ENCODE results near the gene DCUN1D3. TPM values are rescaled to one million over a fixed set of nuclear protein-coding genes. Genes with fewer than 3 reads are reported as not detected.
A peak's percentile ranks its signal among the peaks of the same experiment; 100 is the strongest.

The DCUN1D3 gene
- total and polyA plus RNA-seq, 2 experiments from 2014 or later = 15.0 to 40.3 TPM

- H3K27me3 ChIP-seq = no peaks in the 10 kb centered on the region
- peak overlapping the region; percentile 30 for H3K4me2 ChIP-seq
- H3K4me3 ChIP-seq = no peak overlapping the region
- peak overlapping the region; percentile 73 for H3K27ac ChIP-seq
- no peaks in the 10 kb centered on the region for H3K9me2 ChIP-seq (replicated peaks; ENCODE audit: insufficient read depth)
- H3K4me1 ChIP-seq (ENCODE audit: insufficient read depth) = peaks cover 50% of the 10 kb centered on the region
- H3K79me2 ChIP-seq = peaks cover 60% of the 10 kb centered on the region
- H3K9me3 ChIP-seq (ENCODE audit: low read depth) = no peaks in the 10 kb centered on the region
- peaks cover 4% of the 10 kb centered on the region for H4K20me1 ChIP-seq (ENCODE audit: insufficient read depth, poor library complexity, severe bottlenecking)
- H3K36me3 ChIP-seq (replicated peaks; ENCODE audit: insufficient read depth, low read depth) = no peaks in the 10 kb centered on the region
- TF ChIP-seq EZH2 (IDR thresholded peaks at IDR 0.05; ENCODE audit: borderline replicate concordance) = no peak
- TF ChIP-seq CTCF (IDR thresholded peaks at IDR 0.05; ENCODE audit: poor library complexity) = no peak
- TF ChIP-seq EZH2phosphoT487 (IDR thresholded peaks at IDR 0.05; ENCODE audit: low read depth, severe bottlenecking, unreplicated experiment) = no peak
- WGBS (ENCODE audit: low lambda C conversion rate, missing lambda C conversion rate) = 44% methylated on average over 3 of the region's 3 CpGs
- no peak overlapping the region for H2AFZ ChIP-seq
- no peak for DNase-seq (ENCODE audit: low spot score)
Observed at GRCh38 chr16:20904507-20905081, 4.4 kb upstream of the DCUN1D3 start.

GRCh38 chr16:20903899-20904506 is 3.8 kb upstream of the DCUN1D3 start:
- DNase-seq (ENCODE audit: low spot score) = no peak
- Histone ChIP-seq H3K36me3 (replicated peaks; ENCODE audit: insufficient read depth, low read depth) (no peaks in the 10 kb centered on the region), H4K20me1 (ENCODE audit: insufficient read depth, poor library complexity, severe bottlenecking) (peaks cover 4% of the 10 kb centered on the region), H3K9me2 (replicated peaks; ENCODE audit: insufficient read depth) (no peaks in the 10 kb centered on the region), H3K4me3 (no peak overlapping the region), H3K9me3 (ENCODE audit: low read depth) (no peaks in the 10 kb centered on the region), H3K79me2 (peaks cover 65% of the 10 kb centered on the region), H3K4me2 (no peak overlapping the region), H2AFZ (no peak overlapping the region), H3K4me1 (ENCODE audit: insufficient read depth) (peaks cover 50% of the 10 kb centered on the region), H3K27me3 (no peaks in the 10 kb centered on the region), H3K27ac (peak overlapping the region; percentile 73)
- 69% methylated on average over 5 of the region's 5 CpGs for WGBS (ENCODE audit: low lambda C conversion rate, missing lambda C conversion rate)
- TF ChIP-seq CTCF (IDR thresholded peaks at IDR 0.05; ENCODE audit: poor library complexity) (no peak), EZH2 (IDR thresholded peaks at IDR 0.05; ENCODE audit: borderline replicate concordance) (no peak), EZH2phosphoT487 (IDR thresholded peaks at IDR 0.05; ENCODE audit: low read depth, severe bottlenecking, unreplicated experiment) (no peak)

GRCh38 chr16:20903116-20903898 is 3.1 kb upstream of the DCUN1D3 start:
- Histone ChIP-seq H3K79me2 (peaks cover 69% of the 10 kb centered on the region), H3K4me3 (no peak overlapping the region), H3K4me2 (no peak overlapping the region), H3K9me2 (replicated peaks; ENCODE audit: insufficient read depth) (no peaks in the 10 kb centered on the region), H3K27me3 (no peaks in the 10 kb centered on the region), H3K4me1 (ENCODE audit: insufficient read depth) (peaks cover 57% of the 10 kb centered on the region), H3K27ac (peak overlapping the region; percentile 99), H3K36me3 (replicated peaks; ENCODE audit: insufficient read depth, low read depth) (no peaks in the 10 kb centered on the region), H2AFZ (no peak overlapping the region), H3K9me3 (ENCODE audit: low read depth) (no peaks in the 10 kb centered on the region), H4K20me1 (ENCODE audit: insufficient read depth, poor library complexity, severe bottlenecking) (peaks cover 4% of the 10 kb centered on the region)
- TF ChIP-seq EZH2phosphoT487 (IDR thresholded peaks at IDR 0.05; ENCODE audit: low read depth, severe bottlenecking, unreplicated experiment) (no peak), EZH2 (IDR thresholded peaks at IDR 0.05; ENCODE audit: borderline replicate concordance) (no peak), CTCF (IDR thresholded peaks at IDR 0.05; ENCODE audit: poor library complexity) (no peak)
- no peak for DNase-seq (ENCODE audit: low spot score)
- 94% methylated on average over 5 of the region's 5 CpGs for WGBS (ENCODE audit: low lambda C conversion rate, missing lambda C conversion rate)

Data from hepatocyte (in vitro differentiated cells).